GM18499 (cell line): ENCODE data around the gene ADD3.
"Not testable (repeated sequence)": the region's sequence is repeated elsewhere in the genome, so short reads cannot be mapped to it uniquely, and the experiment has no call there.

ENCODE experiments used
- ATAC-seq: cut with Tn5 transposase; IDR thresholded peaks from one replicate; pipeline ENCODE4 v1.9.1; 2021; ENCODE audit warnings: moderate number of reproducible peaks; ENCODE audit not compliant: insufficient read depth, unreplicated experiment

ADD3 gene

GRCh38 chr10:110088367-110089104 lies 80.8 kb downstream of the ADD3 start:
- ATAC-seq, result no peak

GRCh38 chr10:110091830-110092229 lies 84.0 kb downstream of the ADD3 start:
- no peak for ATAC-seq

DNA sequence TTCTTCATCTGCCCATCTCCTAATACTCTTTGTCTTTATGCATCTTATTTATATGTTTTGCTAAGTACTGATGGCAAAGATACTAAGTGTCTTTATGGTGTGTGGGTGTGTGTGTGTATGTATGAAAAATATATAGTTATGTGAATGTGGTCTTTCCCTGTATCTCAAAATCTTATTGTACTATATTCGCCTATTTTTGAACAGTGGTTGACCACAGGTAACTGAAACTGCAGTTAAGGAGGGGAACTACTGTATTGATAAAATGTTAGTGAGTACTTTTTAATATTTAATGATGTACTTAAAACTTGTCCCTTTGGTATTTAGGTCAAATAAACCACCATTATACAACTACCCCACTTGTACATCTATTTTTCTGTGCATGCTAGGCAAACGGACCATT lies 85.9 kb downstream of the ADD3 start:
- ATAC-seq, result no peak

DNA sequence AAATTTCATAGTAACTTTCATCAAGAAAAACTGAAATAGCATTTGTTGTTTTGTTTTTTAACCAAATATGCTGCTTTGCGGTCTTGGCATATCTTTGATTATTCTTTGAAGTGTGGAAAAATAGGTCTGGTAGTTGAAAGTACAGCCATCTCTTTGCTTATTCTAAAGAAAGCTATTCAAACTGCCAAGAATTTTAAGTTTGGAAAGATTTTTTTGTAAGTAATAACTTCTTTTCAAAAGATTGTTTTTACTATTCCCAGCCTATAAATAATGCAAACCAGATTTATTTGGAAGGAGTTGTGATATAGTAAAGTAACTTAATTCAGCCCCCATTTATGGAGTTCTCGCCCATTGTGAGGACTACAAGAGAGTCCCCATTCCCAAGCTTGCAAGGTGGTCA lies 87.0 kb downstream of the ADD3 start:
- no peak for ATAC-seq

GRCh38 chr10:110101464-110102144 lies 93.8 kb downstream of the ADD3 start:
- no peak for ATAC-seq

GRCh38 chr10:110103921-110104461 lies 96.2 kb downstream of the ADD3 start:
- ATAC-seq, result no peak

- ATAC-seq, result no peak
These were observed 98.1 kb downstream of the ADD3 start for GRCh38 chr10:110105873-110106272.

- no peak for ATAC-seq
These were observed 99.6 kb downstream of the ADD3 start for GRCh38 chr10:110107430-110107829.

DNA sequence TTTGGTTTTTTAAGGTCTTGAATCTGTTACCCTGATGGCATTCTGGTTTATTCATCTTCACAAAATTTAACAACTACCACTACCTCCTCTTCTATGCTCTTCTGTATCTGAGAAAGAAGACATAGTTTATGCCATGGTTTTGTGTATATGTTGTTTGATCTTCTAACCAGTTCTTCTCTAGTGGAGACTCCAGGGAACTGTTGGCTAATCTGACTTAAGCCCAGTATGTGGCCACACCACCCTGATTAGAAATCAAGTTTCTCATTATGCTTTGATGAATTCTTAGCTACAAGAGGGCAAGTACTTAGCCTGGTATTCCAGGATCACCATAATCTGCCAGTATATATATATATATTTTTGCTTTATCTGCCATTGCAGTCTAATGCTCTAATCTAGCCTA lies 100.1 kb downstream of the ADD3 start:
- no peak for ATAC-seq

GRCh38 chr10:110109511-110109910 lies 101.7 kb downstream of the ADD3 start:
- ATAC-seq, result no peak

- no peak for ATAC-seq
These were observed 102.6 kb downstream of the ADD3 start for GRCh38 chr10:110110338-110110737.

GRCh38 chr10:110113670-110114337 lies 106.0 kb downstream of the ADD3 start:
- ATAC-seq, result no peak

DNA sequence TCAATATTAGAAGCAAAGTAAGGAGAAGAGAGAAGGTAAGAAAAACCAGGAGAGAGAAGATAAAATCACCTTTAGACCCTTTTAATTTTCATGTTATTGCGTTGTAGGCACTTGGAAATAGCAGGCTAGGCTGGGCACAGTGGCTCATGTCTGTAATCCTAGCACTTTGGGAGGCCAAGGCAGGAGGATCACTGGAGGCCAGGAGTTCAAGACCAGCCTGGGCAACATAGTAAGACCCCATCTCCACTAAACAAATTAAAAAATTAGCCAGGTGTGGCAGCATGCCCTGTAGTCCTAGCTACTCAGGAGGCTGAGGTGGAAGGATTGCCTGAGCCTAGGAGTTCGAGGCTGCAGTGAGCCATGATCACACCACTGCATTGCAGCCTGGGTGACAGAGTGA lies 106.9 kb downstream of the ADD3 start:
- ATAC-seq, result not testable (repeated sequence)

DNA sequence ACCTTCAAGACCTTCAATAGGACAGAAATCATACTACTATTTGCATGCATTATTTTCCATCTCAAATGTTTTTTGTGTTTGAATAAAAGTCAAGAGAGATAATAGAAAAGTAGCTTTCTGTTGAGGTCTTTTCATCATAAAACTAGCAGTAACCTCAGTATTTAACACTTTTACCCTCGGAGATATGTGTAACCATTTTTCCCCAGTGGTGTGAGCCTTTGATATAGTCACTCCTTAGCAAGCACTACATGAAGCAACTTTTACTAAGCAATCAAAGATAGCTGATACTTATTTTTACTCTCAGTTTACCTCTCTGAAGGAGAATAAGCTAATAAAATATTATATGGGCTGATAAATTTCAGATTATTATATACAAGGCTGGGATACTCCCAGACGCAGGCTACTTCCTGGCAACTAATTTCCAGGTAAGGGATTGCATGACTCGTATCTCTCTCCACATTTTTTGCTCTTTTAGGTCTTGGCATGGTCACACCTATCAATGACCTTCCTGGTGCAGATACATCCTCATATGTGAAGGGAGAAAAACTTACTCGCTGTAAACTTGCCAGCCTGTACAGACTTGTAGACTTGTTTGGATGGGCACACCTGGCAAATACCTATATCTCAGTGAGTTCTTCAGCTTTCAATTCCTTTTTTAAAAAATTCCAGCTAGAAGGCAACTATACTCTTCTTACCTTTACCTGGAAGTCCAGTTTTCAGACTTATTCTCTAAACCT lies 108.2 kb downstream of the ADD3 start:
- no peak for ATAC-seq

DNA sequence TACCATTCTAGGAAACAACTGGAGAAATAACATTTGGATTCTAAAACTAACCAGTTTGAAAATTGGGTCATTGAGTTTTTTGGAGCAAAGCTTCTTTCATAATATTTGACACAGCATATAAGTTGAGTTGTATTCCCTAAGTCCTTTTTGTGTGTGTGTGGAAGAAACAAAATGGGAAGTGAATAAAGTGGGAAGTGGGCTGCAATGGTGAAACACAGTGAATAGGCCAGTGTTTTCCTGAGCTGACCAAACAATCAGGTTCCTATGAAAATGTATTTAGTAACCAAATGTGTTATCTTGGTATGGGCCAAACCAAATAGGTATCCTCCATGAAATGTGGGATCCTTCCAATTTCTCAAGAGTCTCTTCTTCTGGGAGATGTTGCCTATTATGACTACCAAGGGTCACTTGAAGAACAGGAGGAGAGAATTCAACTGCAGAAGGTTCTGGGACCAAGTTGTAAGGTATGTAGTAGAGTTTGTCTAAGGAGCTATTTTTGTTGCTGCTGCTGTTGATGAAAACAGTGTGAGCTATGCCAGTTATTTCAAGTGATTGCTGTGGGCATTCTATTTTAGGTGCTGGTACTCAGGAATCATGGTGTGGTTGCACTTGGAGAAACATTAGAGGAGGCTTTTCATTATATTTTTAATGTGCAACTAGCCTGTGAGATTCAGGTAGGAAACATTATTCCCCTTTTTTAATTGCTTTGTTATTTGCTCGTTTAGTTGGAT lies 111.3 kb downstream of the ADD3 start:
- no peak for ATAC-seq

- no peak for ATAC-seq
These were observed 115.8 kb downstream of the ADD3 start for GRCh38 chr10:110123594-110123993.

- ATAC-seq, result no peak
These were observed 121.7 kb downstream of the ADD3 start for GRCh38 chr10:110129490-110129889.

DNA sequence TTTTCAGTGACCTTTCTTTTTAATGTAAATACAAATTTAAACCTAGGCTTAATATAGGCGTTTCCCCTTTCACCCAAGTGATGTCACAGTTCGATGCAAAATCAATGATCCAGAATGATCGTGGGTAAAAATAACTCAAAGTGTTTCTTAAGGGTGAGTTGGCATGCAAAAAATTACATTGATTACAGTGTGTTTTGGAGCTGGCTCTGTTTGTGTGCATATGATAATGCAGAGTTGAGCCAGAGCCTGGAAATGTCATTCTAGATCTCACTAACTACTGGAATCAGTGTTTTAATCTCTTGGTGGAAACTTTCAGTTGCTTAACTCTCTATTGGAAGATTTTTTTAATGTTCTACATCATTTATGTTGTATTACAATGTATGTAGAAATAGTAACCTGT lies 127.1 kb downstream of the ADD3 start:
- no peak for ATAC-seq

DNA sequence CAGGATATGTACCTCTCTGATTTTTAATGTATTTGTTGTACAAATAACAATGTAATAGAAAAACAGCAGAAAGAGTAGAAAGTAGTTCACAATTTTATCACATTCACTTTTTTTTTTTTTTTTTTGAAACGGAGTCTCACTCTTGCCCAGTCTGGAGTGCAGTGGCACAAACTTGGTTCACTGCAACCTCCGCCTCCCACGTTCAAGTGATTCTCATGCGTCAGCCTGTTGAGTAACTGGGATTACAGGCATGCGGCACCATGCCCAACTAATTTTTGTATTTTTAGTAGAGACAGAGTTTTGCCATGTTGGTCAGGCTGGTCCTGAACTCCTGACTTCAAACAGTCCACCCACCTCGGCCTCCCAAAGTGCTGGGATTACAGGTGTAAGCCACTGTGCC lies 128.1 kb downstream of the ADD3 start:
- ATAC-seq, result not testable (repeated sequence)

DNA sequence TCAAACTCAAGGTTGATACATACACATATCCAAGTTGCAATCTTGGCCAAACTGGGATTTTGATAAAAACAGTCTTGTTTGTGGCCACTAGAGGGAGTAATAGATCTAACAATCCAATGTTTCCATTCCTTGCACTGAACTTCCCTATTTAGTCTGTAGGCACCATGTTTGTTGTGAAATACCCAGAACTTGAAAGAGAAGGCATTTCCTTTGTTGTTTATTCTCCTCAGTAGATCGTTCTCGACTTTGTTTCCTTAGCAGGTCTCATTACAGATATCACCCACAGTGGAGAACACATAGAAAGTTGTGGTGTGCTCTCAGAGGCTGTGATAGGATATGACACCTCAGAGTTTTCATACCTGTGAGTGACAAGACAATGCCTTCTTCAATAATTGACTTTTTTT lies 129.4 kb downstream of the ADD3 start:
- no peak for ATAC-seq
